ENCODE results near the gene BCOR. TPM values are rescaled to one million over a fixed set of nuclear protein-coding genes. Genes with fewer than 3 reads are reported as not detected.

BCOR gene
- total RNA-seq, 3 donors from 2014 or later = 11.7 to 28.1 (median 27.9) TPM

- H3K27me3 ChIP-seq = peaks cover 0 to 96% of the 10 kb centered on the region in 2 donors
- no peaks in the 10 kb centered on the region for H3K9me3 ChIP-seq
- H3K27ac ChIP-seq = no peak overlapping the region
- DNase-seq (ENCODE audit: low spot score in 2 of 2) = no peak
- TF ChIP-seq CTCF (IDR thresholded peaks at IDR 0.05) (no peak), POLR2AphosphoS5 (IDR thresholded peaks at IDR 0.05) (no peak), POLR2A (IDR thresholded peaks at IDR 0.05) (no peak)
- peaks cover 0 to 6% of the 10 kb centered on the region in 2 donors for H3K4me1 ChIP-seq
- no peaks in the 10 kb centered on the region for H3K36me3 ChIP-seq
- H3K4me3 ChIP-seq = no peak overlapping the region
- intact Hi-C loops (cut with DNase I; ENCODE audit: low total_unique reads) = no loop called here
These were observed 89.7 kb downstream of the BCOR start for GRCh38 chrX:40007756-40008705.

DNA sequence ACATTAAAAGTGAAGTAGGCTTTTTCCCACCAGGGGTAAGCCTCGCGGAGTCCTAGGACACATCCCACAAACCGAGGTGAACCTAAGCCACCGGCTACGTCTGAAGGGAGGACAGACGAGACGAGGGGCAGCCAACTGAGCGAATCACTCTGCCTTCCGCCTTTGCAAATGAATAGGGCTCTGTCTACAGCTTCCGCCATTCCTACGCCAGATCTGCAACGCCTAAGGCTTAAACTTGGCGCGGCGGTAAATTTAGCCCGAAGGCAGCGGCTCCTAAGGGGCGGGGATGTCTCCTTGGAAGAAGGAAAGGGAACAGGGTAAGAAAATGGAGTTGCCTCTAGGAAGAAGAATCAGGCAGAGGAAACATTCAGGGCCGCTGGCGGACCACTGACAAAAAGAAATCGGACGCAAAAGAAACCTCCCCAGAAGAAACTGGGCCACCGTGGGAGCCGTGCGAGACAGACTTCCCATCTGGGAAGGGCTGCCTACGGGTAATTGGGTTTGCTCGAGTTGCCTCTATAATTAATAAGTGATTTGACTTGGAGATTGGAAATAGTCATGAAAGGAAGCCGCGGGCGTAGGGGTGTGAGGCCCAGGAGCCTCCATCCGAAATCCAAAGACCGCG lies 90.5 kb downstream of the BCOR start:
- Histone ChIP-seq H3K27ac (no peak overlapping the region), H3K36me3 (no peaks in the 10 kb centered on the region), H3K4me1 (peaks cover 0 to 6% of the 10 kb centered on the region in 2 donors), H3K9me3 (no peaks in the 10 kb centered on the region), H3K27me3 (peaks cover 0 to 95% of the 10 kb centered on the region in 2 donors), H3K4me3 (no peak overlapping the region)
- no peak for TF ChIP-seq POLR2AphosphoS5 (IDR thresholded peaks at IDR 0.05)
- no peak for TF ChIP-seq POLR2A (IDR thresholded peaks at IDR 0.05)
- TF ChIP-seq CTCF (IDR thresholded peaks at IDR 0.05) = no peak
- DNase-seq (ENCODE audit: low spot score in 2 of 2) = no peak
- intact Hi-C loops (cut with DNase I; ENCODE audit: low total_unique reads) = no loop called here

DNA sequence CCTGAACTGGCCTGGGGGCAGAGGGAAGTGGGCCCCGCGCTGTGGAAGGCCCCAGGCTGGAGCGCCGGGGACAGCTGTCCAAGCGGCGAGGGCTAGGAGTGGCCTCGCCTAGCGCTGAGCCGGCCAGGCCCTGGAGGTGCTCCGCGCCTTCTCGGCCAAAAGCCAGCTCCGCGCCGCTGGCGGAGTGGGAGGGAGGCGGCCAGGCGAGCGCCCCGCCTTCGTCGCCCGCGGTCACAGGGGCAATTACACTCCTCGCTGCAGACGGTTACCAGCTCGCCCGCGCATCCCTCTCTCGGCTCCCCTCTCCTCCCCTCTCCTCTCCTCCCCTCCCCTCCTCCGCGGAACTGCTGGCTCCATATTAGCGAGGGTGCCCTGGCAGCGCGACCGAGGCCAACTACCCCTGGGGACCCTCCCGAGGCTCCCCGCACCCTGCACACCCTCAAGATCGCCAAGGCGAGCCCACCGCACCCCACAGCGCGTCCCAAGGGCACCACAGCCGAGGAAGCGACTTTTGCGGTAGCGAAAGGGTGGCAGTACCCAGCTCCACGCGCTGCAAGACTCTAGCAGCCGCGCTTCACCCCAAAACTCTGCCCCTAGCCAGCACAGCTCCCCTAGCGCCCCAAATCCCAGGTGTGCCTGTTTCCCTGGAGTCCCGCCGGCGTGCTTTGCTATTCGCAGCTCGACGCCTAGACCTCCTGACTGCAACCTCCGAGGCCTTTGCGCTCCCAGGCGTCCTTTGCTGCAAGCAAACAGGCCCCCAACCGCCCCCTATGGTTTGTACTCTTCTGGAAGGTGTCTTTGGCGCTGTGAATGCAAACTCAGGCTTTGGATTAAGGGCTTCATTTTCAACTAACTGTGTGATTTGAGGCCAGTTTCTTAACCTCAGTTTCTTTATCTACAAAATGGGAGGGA lies 91.4 kb downstream of the BCOR start:
- Histone ChIP-seq H3K9me3 (no peaks in the 10 kb centered on the region), H3K27me3 (peaks cover 0 to 86% of the 10 kb centered on the region in 2 donors), H3K36me3 (no peaks in the 10 kb centered on the region), H3K4me3 (peak overlapping the region in 2 of 3 donors; percentile 32 to 42), H3K27ac (peak overlapping the region in 1 of 2 donors; percentile 6), H3K4me1 (peaks cover 0 to 6% of the 10 kb centered on the region in 2 donors)
- intact Hi-C loops (cut with DNase I; ENCODE audit: low total_unique reads) = no loop called here
- peak in 1 of 2 donors; percentile 53 for DNase-seq (ENCODE audit: low spot score in 2 of 2)
- no peak for TF ChIP-seq POLR2AphosphoS5 (IDR thresholded peaks at IDR 0.05)
- TF ChIP-seq CTCF (IDR thresholded peaks at IDR 0.05) = no peak
- no peak for TF ChIP-seq POLR2A (IDR thresholded peaks at IDR 0.05)

- TF ChIP-seq POLR2A (IDR thresholded peaks at IDR 0.05) (no peak), CTCF (IDR thresholded peaks at IDR 0.05) (no peak), POLR2AphosphoS5 (IDR thresholded peaks at IDR 0.05) (no peak)
- DNase-seq (ENCODE audit: low spot score in 2 of 2) = no peak
- H3K27me3 ChIP-seq = peaks cover 0 to 83% of the 10 kb centered on the region in 2 donors
- peak overlapping the region in 2 of 3 donors; percentile 32 to 42 for H3K4me3 ChIP-seq
- H3K36me3 ChIP-seq = no peaks in the 10 kb centered on the region
- peaks cover 0 to 6% of the 10 kb centered on the region in 2 donors for H3K4me1 ChIP-seq
- H3K27ac ChIP-seq = peak overlapping the region in 1 of 2 donors; percentile 6
- no peaks in the 10 kb centered on the region for H3K9me3 ChIP-seq
- intact Hi-C loops (cut with DNase I; ENCODE audit: low total_unique reads) = no loop called here
These were observed 92.3 kb downstream of the BCOR start for GRCh38 chrX:40005292-40006011.

All from breast epithelium (tissue), 4 donors.